Spinal cord (tissue), 10 donors: ENCODE measurements around the gene MAPKBP1. TPM values are rescaled to one million over a fixed set of nuclear protein-coding genes. Genes with fewer than 3 reads are reported as not detected.

Experiments used
- DNase-seq, 6 donors: peaks; one replicate each; pipeline versions ENCODE4 v3.0.0 to v3.0.0-alpha.2; 2013 to 2015; ENCODE audit warnings: low spot score in 6 of 6, low read depth in 4 of 6
- H3K27ac ChIP-seq: one replicate; pipeline ENCODE4 v1.5.1; 2013; ENCODE audit warnings: low read depth, low read length, control low read depth
- H3K27me3 ChIP-seq: one replicate; pipeline ENCODE4 v1.6.1; 2013; ENCODE audit warnings: low read length; ENCODE audit not compliant: control insufficient read depth, insufficient read depth
- H3K36me3 ChIP-seq: one replicate; pipeline ENCODE4 v1.6.1; 2013; ENCODE audit warnings: low read length; ENCODE audit not compliant: control insufficient read depth, insufficient read depth
- H3K4me1 ChIP-seq: one replicate; pipeline ENCODE4 v1.6.1; 2013; ENCODE audit warnings: low read length; ENCODE audit not compliant: control insufficient read depth, insufficient read depth
- H3K4me3 ChIP-seq: one replicate; pipeline ENCODE4 v1.5.1; 2013; ENCODE audit warnings: low read depth, low read length, control low read depth
- H3K9me3 ChIP-seq: one replicate; pipeline ENCODE4 v1.6.1; 2013; ENCODE audit warnings: low read length; ENCODE audit not compliant: control insufficient read depth, insufficient read depth
- WGBS: methylation state at CpG from one replicate; pipeline ENCODE4 v1.1.5; 2013; ENCODE audit warnings: missing lambda C conversion rate; ENCODE audit not compliant: insufficient coverage; 5-methylcytosine and 5-hydroxymethylcytosine counted together
- polyA plus RNA-seq, 2 donors: library from polyadenylated mRNA; unstranded; fragments of 120-200 nt; gene quantifications; one replicate each; pipeline ENCODE4 v1.2.1, GENCODE V29; 2013; ENCODE audit not compliant: insufficient read length in 2 of 2
- total RNA-seq, 2 donors: library from RNA; depleted of rRNA in 1 of 2; stranded (reverse); fragments of 120-200 nt in 1 of 2; fragments of >200 nt in 1 of 2; gene quantifications; one replicate each; pipeline versions ENCODE4 v1.2.3 to v1.2.4, GENCODE V29; 2013 to 2014
- donor health status: healthy.

Gene MAPKBP1
- total and polyA plus RNA-seq, 4 donors: 27.1 to 52.6 (median 31.8) TPM

GRCh38 chr15:41856716-41857115 is 82.4 kb downstream of the MAPKBP1 start:
- H3K4me3 ChIP-seq: no peak overlapping the region
- peaks cover 6% of the 10 kb centered on the region for H3K36me3 ChIP-seq
- WGBS: 93% methylated on average over 12 of the region's 12 CpGs
- H3K27ac ChIP-seq: no peak overlapping the region
- no peaks in the 10 kb centered on the region for H3K27me3 ChIP-seq
- no peak for DNase-seq
- H3K4me1 ChIP-seq: peaks cover 40% of the 10 kb centered on the region
- H3K9me3 ChIP-seq: no peaks in the 10 kb centered on the region

- Histone ChIP-seq H3K36me3 (peaks cover 6% of the 10 kb centered on the region), H3K4me3 (no peak overlapping the region), H3K27me3 (no peaks in the 10 kb centered on the region), H3K27ac (no peak overlapping the region), H3K4me1 (peaks cover 42% of the 10 kb centered on the region), H3K9me3 (no peaks in the 10 kb centered on the region)
- 77% methylated on average over 5 of the region's 9 CpGs for WGBS
- no peak for DNase-seq
Measured at GRCh38 chr15:41857316-41857715, 83.0 kb downstream of the MAPKBP1 start.

- H3K4me3 ChIP-seq: no peak overlapping the region
- no peaks in the 10 kb centered on the region for H3K9me3 ChIP-seq
- WGBS: 86% methylated on average over 12 of the region's 15 CpGs
- peaks cover 28% of the 10 kb centered on the region for H3K4me1 ChIP-seq
- H3K27ac ChIP-seq: no peak overlapping the region
- H3K27me3 ChIP-seq: no peaks in the 10 kb centered on the region
- peaks cover 3% of the 10 kb centered on the region for H3K36me3 ChIP-seq
- no peak for DNase-seq
Measured at GRCh38 chr15:41858756-41859155, 84.5 kb downstream of the MAPKBP1 start.

GRCh38 chr15:41860049-41860828 is 86.0 kb downstream of the MAPKBP1 start:
- DNase-seq: no peak
- WGBS: 72% methylated on average over 7 of the region's 15 CpGs

GRCh38 chr15:41861736-41862356 is 87.6 kb downstream of the MAPKBP1 start:
- no peak overlapping the region for H3K4me3 ChIP-seq
- no peak overlapping the region for H3K27ac ChIP-seq
- H3K36me3 ChIP-seq: peaks cover 11% of the 10 kb centered on the region
- DNase-seq: no peak
- H3K4me1 ChIP-seq: peaks cover 13% of the 10 kb centered on the region
- 78% methylated on average over 17 of the region's 18 CpGs for WGBS
- H3K9me3 ChIP-seq: no peaks in the 10 kb centered on the region
- H3K27me3 ChIP-seq: no peaks in the 10 kb centered on the region

More at GRCh38 chr15:41860049-41860828, 86.0 kb downstream of the MAPKBP1 start:
- peaks cover 3% of the 10 kb centered on the region for H3K36me3 ChIP-seq
- H3K4me1 ChIP-seq: peaks cover 13% of the 10 kb centered on the region
- H3K4me3 ChIP-seq: no peak overlapping the region
- no peak overlapping the region for H3K27ac ChIP-seq
- H3K27me3 ChIP-seq: no peaks in the 10 kb centered on the region
- no peaks in the 10 kb centered on the region for H3K9me3 ChIP-seq

- Histone ChIP-seq H3K4me3 (no peak overlapping the region), H3K9me3 (no peaks in the 10 kb centered on the region), H3K27ac (no peak overlapping the region), H3K27me3 (no peaks in the 10 kb centered on the region), H3K4me1 (peaks cover 13% of the 10 kb centered on the region), H3K36me3 (peaks cover 11% of the 10 kb centered on the region)
- WGBS: 68% methylated on average over 13 of the region's 19 CpGs
- DNase-seq: no peak
Measured at GRCh38 chr15:41862515-41863116, 88.3 kb downstream of the MAPKBP1 start.

GRCh38 chr15:41865490-41866055 is 91.3 kb downstream of the MAPKBP1 start:
- peaks cover 11% of the 10 kb centered on the region for H3K36me3 ChIP-seq
- H3K4me3 ChIP-seq: no peak overlapping the region
- no peak overlapping the region for H3K27ac ChIP-seq
- DNase-seq: no peak
- H3K27me3 ChIP-seq: no peaks in the 10 kb centered on the region
- peaks cover 13% of the 10 kb centered on the region for H3K4me1 ChIP-seq
- WGBS: 79% methylated on average over 7 of the region's 18 CpGs
- H3K9me3 ChIP-seq: no peaks in the 10 kb centered on the region

- Histone ChIP-seq H3K9me3 (no peaks in the 10 kb centered on the region), H3K27me3 (no peaks in the 10 kb centered on the region), H3K4me3 (no peak overlapping the region), H3K4me1 (peaks cover 13% of the 10 kb centered on the region), H3K36me3 (peaks cover 11% of the 10 kb centered on the region), H3K27ac (no peak overlapping the region)
- 53% methylated on average over 8 of the region's 8 CpGs for WGBS
- no peak for DNase-seq
Measured at GRCh38 chr15:41866263-41866703, 92.0 kb downstream of the MAPKBP1 start.

- DNase-seq: no peak
- H3K4me3 ChIP-seq: no peak overlapping the region
- H3K27ac ChIP-seq: no peak overlapping the region
- peaks cover 8% of the 10 kb centered on the region for H3K4me1 ChIP-seq
- 81% methylated on average over 25 of the region's 25 CpGs for WGBS
- peaks cover 8% of the 10 kb centered on the region for H3K36me3 ChIP-seq
- no peaks in the 10 kb centered on the region for H3K9me3 ChIP-seq
- no peaks in the 10 kb centered on the region for H3K27me3 ChIP-seq
Measured at GRCh38 chr15:41866872-41867579, 92.7 kb downstream of the MAPKBP1 start.
